K562 (cell line): ENCODE data around the gene ISG20L2. TPM values are rescaled to one million over a fixed set of nuclear protein-coding genes. Genes with fewer than 3 reads are reported as not detected.

Experiments used
- ATAC-seq: fragments of 200-7000 bp; cut with Tn5 transposase; 3 replicates; pipeline ENCODE4 v1.9.1; 2020; ENCODE audit warnings: moderate library complexity
- BruUV-seq: library from RNA; stranded (reverse); fragments of 400-500 nt; replicated peaks from 2 replicates; lab custom pipeline; 2021; lab: Mats Ljungman, UMichigan
- CTCF ChIA-PET: fragments of 300-600 bp; formaldehyde crosslinking; extraction: SDS; loops from one replicate; lab custom pipeline; 2021; ENCODE audit warnings: low intra/inter-chr PET ratio; lab: Yijun Ruan, JAX
- POLR2A ChIA-PET: fragments of 300-600, 350-650 bp; sonication (Branson Sonifier 250); formaldehyde crosslinking; extraction: SDS; loops from one replicate; lab custom pipeline; 2021; ENCODE audit warnings: antibody characterized with exemption, inconsistent platforms; lab: Yijun Ruan, JAX
- DNase-seq, 4 experiments: peaks; one replicate each; pipeline versions ENCODE4 v3.0.0 to v3.0.0-alpha.2; 2011 to 2018; ENCODE audit warnings: low spot score in 3 of 4, mixed read lengths in 3 of 4; ENCODE audit errors: extremely low read depth in 1 of 4
- FAIRE-seq: peaks from 2 replicates; lab custom pipeline; 2011; peaks lifted over from hg19 to GRCh38; lab: Jason Lieb, UNC
- H2AFZ ChIP-seq: 2 replicates; pipeline ENCODE4 v1.6.0; 2011; ENCODE audit warnings: low read depth, low read length, control low read depth, inconsistent platforms
- H3K27ac ChIP-seq: fragments of 200-600 bp; 3 replicates; pipeline ENCODE4 v1.8.0; 2011; ENCODE audit warnings: low read depth, mild to moderate bottlenecking, control low read depth, inconsistent platforms, low read length, moderate library complexity, mixed read lengths; ENCODE audit errors: extremely low read depth
- H3K27me3 ChIP-seq, 2 experiments: fragments of 300-600 bp in 1 of 2; 2 replicates in 1 of 2; 3 replicates in 1 of 2; pipeline versions ENCODE4 v1.6.0 to v1.8.0; 2011; ENCODE audit warnings: inconsistent platforms in 2 of 2, low read length in 2 of 2, mild to moderate bottlenecking in 1 of 2, mixed read lengths in 1 of 2, moderate library complexity in 1 of 2; ENCODE audit not compliant: control insufficient read depth in 2 of 2, insufficient read depth in 2 of 2
- H3K36me3 ChIP-seq: fragments of 300-600 bp; 3 replicates; pipeline ENCODE4 v1.8.0; 2011; ENCODE audit warnings: mild to moderate bottlenecking, low read length, inconsistent platforms; ENCODE audit not compliant: control insufficient read depth, insufficient read depth
- H3K4me1 ChIP-seq, 2 experiments: fragments of 200-600 bp in 1 of 2; replicated peaks in 1 of 2; 2 replicates in 1 of 2; 3 replicates in 1 of 2; pipeline versions ENCODE4 v1.5.1 to v1.8.0; 2011; ENCODE audit warnings: inconsistent platforms in 2 of 2, low read length in 2 of 2, mild to moderate bottlenecking in 1 of 2, mixed read lengths in 1 of 2, moderate library complexity in 1 of 2; ENCODE audit not compliant: control insufficient read depth in 2 of 2, insufficient read depth in 2 of 2
- H3K4me2 ChIP-seq: 2 replicates; pipeline ENCODE4 v1.6.1; 2011; ENCODE audit warnings: low read length, control low read depth, inconsistent platforms, mixed read lengths; ENCODE audit not compliant: insufficient read depth
- H3K4me3 ChIP-seq: fragments of 200-600 bp; sonication (generic), shearing (Covaris generic); 2 replicates; pipeline ENCODE4 v1.5.1; 2016; ENCODE audit warnings: control low read depth, inconsistent platforms
- H3K79me2 ChIP-seq: fragments of 200-600 bp; 3 replicates; pipeline ENCODE4 v1.8.0; 2011; ENCODE audit warnings: low read length, inconsistent platforms; ENCODE audit not compliant: control insufficient read depth, insufficient read depth
- H3K9ac ChIP-seq, 2 experiments: 2 replicates each; pipeline versions ENCODE4 v1.6.0 to v1.6.1; 2011; ENCODE audit warnings: low read depth in 2 of 2, low read length in 2 of 2, control low read depth in 1 of 2, inconsistent platforms in 1 of 2, mild to moderate bottlenecking in 1 of 2, mixed read lengths in 1 of 2; ENCODE audit not compliant: insufficient read depth in 1 of 2
- H3K9me1 ChIP-seq: one replicate; pipeline ENCODE4 v1.6.0; 2011; ENCODE audit warnings: inconsistent platforms, mild to moderate bottlenecking, low read length, moderate library complexity; ENCODE audit not compliant: control insufficient read depth, insufficient read depth
- H3K9me3 ChIP-seq: replicated peaks from 2 replicates; pipeline ENCODE4 v1.5.1; 2011; ENCODE audit warnings: low read depth, low read length, inconsistent platforms; ENCODE audit not compliant: control insufficient read depth, insufficient read depth
- H4K20me1 ChIP-seq: replicated peaks from 2 replicates; pipeline ENCODE4 v1.6.1; 2011; ENCODE audit warnings: low read length, inconsistent platforms, mixed read lengths; ENCODE audit not compliant: control insufficient read depth, insufficient read depth
- ARID3A ChIP-seq: IDR thresholded peaks from 2 replicates; pipeline ENCODE4 v1.6.1; 2012; ENCODE audit warnings: low read depth, low read length, improper control_type of control experiment, borderline replicate concordance
- DIDO1 ChIP-seq: fragments of 450-650 bp; IDR thresholded peaks from 2 replicates; pipeline ENCODE4 v1.6.1; 2016; ENCODE audit warnings: low read depth, missing biosample characterization, missing genetic modification characterization
- MYNN ChIP-seq, 2 experiments: sonication (generic); formaldehyde crosslinking in 1 of 2; IDR thresholded peaks; 2 replicates each; pipeline versions ENCODE4 v1.5.0 to v1.6.1; 2016 to 2020; ENCODE audit warnings: antibody characterized with exemption in 1 of 2, missing genetic modification reagents in 1 of 2
- NR4A1 ChIP-seq, 2 experiments: fragments of 250-450 bp in 1 of 2; fragments of 450-650 bp in 1 of 2; sonication (Bioruptor Pico) in 1 of 2; IDR thresholded peaks; 2 replicates each; pipeline versions ENCODE4 v1.4.0 to v1.6.1; 2016 to 2020; ENCODE audit warnings: mild to moderate bottlenecking in 2 of 2, missing compliant biosample characterization in 1 of 2, missing genetic modification characterization in 1 of 2, moderate library complexity in 1 of 2
- PCBP1 ChIP-seq: fragments of 200-400 bp; formaldehyde crosslinking; IDR thresholded peaks from 2 replicates; pipeline ENCODE4 v1.6.1; 2018; ENCODE audit warnings: mild to moderate bottlenecking, low read depth, low read length; ENCODE audit not compliant: poor library complexity, severe bottlenecking
- RBM22 ChIP-seq: fragments of 200-400 bp; formaldehyde crosslinking; IDR thresholded peaks from 2 replicates; pipeline ENCODE4 v1.6.1; 2018; ENCODE audit warnings: low read length, low read depth; ENCODE audit not compliant: poor library complexity, severe bottlenecking
- WGBS: fragments of 100-300 bp; shearing (Covaris generic); methylation state at CpG from one replicate; pipeline ENCODE4 v1.1.6; 2016; ENCODE audit warnings: low coverage, mixed read lengths; ENCODE audit not compliant: insufficient coverage; ENCODE audit errors: missing lambda C conversion rate; 5-methylcytosine and 5-hydroxymethylcytosine counted together
- in situ Hi-C: fragments of 300-500 bp; cut with MboI; formaldehyde crosslinking; loops from 4 replicates; pipeline ENCODE4 v1.15.0; 2018; ENCODE audit warnings: inconsistent platforms, mixed read lengths
- intact Hi-C: fragments of 100-400 bp; cut with micrococcal nuclease; formaldehyde crosslinking; loops from 2 replicates; pipeline ENCODE4 v1.14.2; 2022
- polyA plus RNA-seq, 8 experiments: library from polyadenylated mRNA; depleted of rRNA in 4 of 8; stranded (reverse) in 5 of 8; unstranded in 3 of 8; fragments of >200 nt; fragmentation: Nextera tagmentation in 2 of 8; fragmentation: Illumina TruSeq in 1 of 8; extraction: Ambion mirVana in 2 of 8; extraction: Trizol in 1 of 8; gene quantifications; 2 replicates each; pipeline versions ENCODE4 v1.2.1 to v1.2.3, GENCODE V29; 2011 to 2014; ENCODE audit warnings: inconsistent platforms in 1 of 8, missing spikeins in 1 of 8
- total RNA-seq, 7 experiments: library from RNA; depleted of rRNA in 6 of 7; stranded (reverse); fragments of >200 nt in 6 of 7; fragmentation: Illumina TruSeq in 2 of 7; extraction: Trizol in 2 of 7; gene quantifications; 2 replicates each; pipeline versions ENCODE4 v1.2.1 to v1.2.3, GENCODE V29; 2011 to 2021; ENCODE audit warnings: low replicate concordance in 1 of 7

Gene ISG20L2
- total and polyA plus RNA-seq, 9 of the 15 experiments (the other 6 are each of a cell fraction or from before 2014, with no cell fraction given) = 21.3 to 130 (median 50.3) TPM

GRCh38 chr1:156690675-156691036 lies 37.9 kb downstream of the ISG20L2 start:
- Histone ChIP-seq H3K9me1 (no peaks in the 10 kb centered on the region), H3K9me3 (no peaks in the 10 kb centered on the region), H3K36me3 (no peaks in the 10 kb centered on the region), H3K4me3 (no peak overlapping the region), H3K4me2 (no peak overlapping the region), H3K79me2 (0 out of 3 replicates have a peak, but pooled peaks cover 3% of the 10 kb centered on the region), H3K9ac (no peak overlapping the region), H3K27me3 (no peaks in the 10 kb centered on the region), H4K20me1 (no peaks in the 10 kb centered on the region), H3K27ac (no peak overlapping the region), H2AFZ (no peak overlapping the region; the same call in 1 of the 2 replicates), H3K4me1 (peaks cover 49 to 59% of the 10 kb centered on the region in 2 experiments)
- no peak for TF ChIP-seq ARID3A
- no peak for TF ChIP-seq MYNN (IDR thresholded peaks at IDR 0.05)
- TF ChIP-seq MYNN (CRISPR knock-in tag; IDR thresholded peaks at IDR 0.05) = no peak
- TF ChIP-seq NR4A1 (CRISPR knock-in tag; IDR thresholded peaks at IDR 0.05) = no peak
- TF ChIP-seq NR4A1 (tag; IDR thresholded peaks at IDR 0.05) = no peak
- TF ChIP-seq PCBP1 = no peak
- TF ChIP-seq DIDO1 (tag) = no peak
- TF ChIP-seq RBM22 = no peak
- ATAC-seq (no peak), DNase-seq (no peak), FAIRE-seq (no peak)
- in situ Hi-C loops (no loop called here), intact Hi-C loops (no loop called here)
- WGBS = 61% methylated on average over 8 of the region's 8 CpGs
- BruUV-seq = no TSS peak
- POLR2A ChIA-PET = interaction anchor here (0.7 to 5.9 kb wide), 8 partner anchors 10 to 269 kb away, joined by 3 to 60 read pairs (median 6); partner anchors contain the start of genes CRABP2, ISG20L2, METTL25B and MRPL24
- CTCF ChIA-PET = interaction anchor here (3.2 to 6.6 kb wide), 2 partner anchors 15 to 35 kb away, joined by 64 to 143 read pairs; partner anchors contain the start of genes CRABP2, ISG20L2 and METTL25B
